ENCODE measurements around the gene GNG11. TPM values are rescaled to one million over a fixed set of nuclear protein-coding genes. Genes with fewer than 3 reads are reported as not detected.

GNG11 gene
- total and polyA plus RNA-seq, 10 of the 15 experiments (the other 5 are each of a cell fraction or from before 2014, with no cell fraction given) = 0.15 to 2.4 (median 0.84) TPM

- Histone ChIP-seq H3K79me2 (ENCODE audit: control insufficient read depth, insufficient read depth, low read length) (no peaks in the 10 kb centered on the region), H3K36me3 (ENCODE audit: control insufficient read depth in 2 of 2, insufficient read depth in 2 of 2, low read length in 1 of 2) (no peaks in the 10 kb centered on the region), H3K4me3 (no peak overlapping the region), H3K9me3 (replicated peaks; ENCODE audit: control insufficient read depth, insufficient read depth, low read length) (no peaks in the 10 kb centered on the region), H3K27ac (ENCODE audit: control insufficient read depth, insufficient read depth) (no peak overlapping the region), H3K4me2 (ENCODE audit: control insufficient read depth, insufficient read depth) (no peak overlapping the region), H3K4me1 (ENCODE audit: control insufficient read depth, insufficient read depth, low read length) (no peaks in the 10 kb centered on the region), H2AFZ (ENCODE audit: control insufficient read depth, low read depth, low read length) (no peak overlapping the region), H4K20me1 (ENCODE audit: control insufficient read depth, insufficient read depth) (no peaks in the 10 kb centered on the region), H3K27me3 (replicated peaks in 1 of 2; ENCODE audit: control insufficient read depth in 2 of 2, insufficient read depth in 2 of 2, low read length in 1 of 2) (no peaks in the 10 kb centered on the region), H3K9ac (ENCODE audit: control insufficient read depth, insufficient read depth, low read length) (no peak overlapping the region)
- ATAC-seq (no peak), DNase-seq (ENCODE audit: low read depth, low spot score) (no peak), FAIRE-seq (no peak)
- TF ChIP-seq NFYB (IDR thresholded peaks at IDR 0.05; ENCODE audit: insufficient read depth, low read depth, low read length) (no peak), ASH2L (IDR thresholded peaks at IDR 0.05; ENCODE audit: borderline replicate concordance, low read depth) (no peak), PML (IDR thresholded peaks at IDR 0.05; ENCODE audit: low read length) (no peak), STAT3 (IDR thresholded peaks at IDR 0.05; ENCODE audit: low read depth, low read length) (no peak), E2F8 (IDR thresholded peaks at IDR 0.05; ENCODE audit: low read depth, partially characterized antibody) (no peak), ESRRA (IDR thresholded peaks at IDR 0.05; ENCODE audit: low read length) (no peak), NFYA (IDR thresholded peaks at IDR 0.05; ENCODE audit: borderline replicate concordance, low read depth, low read length) (no peak), MTA3 (IDR thresholded peaks at IDR 0.05; ENCODE audit: borderline replicate concordance, low read length) (no peak), POLR2A (IDR thresholded peaks at IDR 0.05; ENCODE audit: low read depth, low read length) (no peak)
- TF ChIP-seq, protein P1, sequence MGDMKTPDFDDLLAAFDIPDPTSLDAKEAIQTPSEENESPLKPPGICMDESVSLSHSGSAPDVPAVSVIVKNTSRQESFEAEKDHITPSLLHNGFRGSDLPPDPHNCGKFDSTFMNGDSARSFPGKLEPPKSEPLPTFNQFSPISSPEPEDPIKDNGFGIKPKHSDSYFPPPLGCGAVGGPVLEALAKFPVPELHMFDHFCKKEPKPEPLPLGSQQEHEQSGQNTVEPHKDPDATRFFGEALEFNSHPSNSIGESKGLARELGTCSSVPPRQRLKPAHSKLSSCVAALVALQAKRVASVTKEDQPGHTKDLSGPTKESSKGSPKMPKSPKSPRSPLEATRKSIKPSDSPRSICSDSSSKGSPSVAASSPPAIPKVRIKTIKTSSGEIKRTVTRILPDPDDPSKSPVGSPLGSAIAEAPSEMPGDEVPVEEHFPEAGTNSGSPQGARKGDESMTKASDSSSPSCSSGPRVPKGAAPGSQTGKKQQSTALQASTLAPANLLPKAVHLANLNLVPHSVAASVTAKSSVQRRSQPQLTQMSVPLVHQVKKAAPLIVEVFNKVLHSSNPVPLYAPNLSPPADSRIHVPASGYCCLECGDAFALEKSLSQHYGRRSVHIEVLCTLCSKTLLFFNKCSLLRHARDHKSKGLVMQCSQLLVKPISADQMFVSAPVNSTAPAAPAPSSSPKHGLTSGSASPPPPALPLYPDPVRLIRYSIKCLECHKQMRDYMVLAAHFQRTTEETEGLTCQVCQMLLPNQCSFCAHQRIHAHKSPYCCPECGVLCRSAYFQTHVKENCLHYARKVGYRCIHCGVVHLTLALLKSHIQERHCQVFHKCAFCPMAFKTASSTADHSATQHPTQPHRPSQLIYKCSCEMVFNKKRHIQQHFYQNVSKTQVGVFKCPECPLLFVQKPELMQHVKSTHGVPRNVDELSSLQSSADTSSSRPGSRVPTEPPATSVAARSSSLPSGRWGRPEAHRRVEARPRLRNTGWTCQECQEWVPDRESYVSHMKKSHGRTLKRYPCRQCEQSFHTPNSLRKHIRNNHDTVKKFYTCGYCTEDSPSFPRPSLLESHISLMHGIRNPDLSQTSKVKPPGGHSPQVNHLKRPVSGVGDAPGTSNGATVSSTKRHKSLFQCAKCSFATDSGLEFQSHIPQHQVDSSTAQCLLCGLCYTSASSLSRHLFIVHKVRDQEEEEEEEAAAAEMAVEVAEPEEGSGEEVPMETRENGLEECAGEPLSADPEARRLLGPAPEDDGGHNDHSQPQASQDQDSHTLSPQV (IDR thresholded peaks at IDR 0.05) = no peak
- intact Hi-C loops (cut with micrococcal nuclease; ENCODE audit: unreplicated experiment) = no loop called here
- WGBS (ENCODE audit: insufficient coverage, insufficient replicate concordance, low lambda C conversion rate, missing lambda C conversion rate) = 50% methylated on average over 7 of the region's 7 CpGs
- RAD21 ChIA-PET (ENCODE audit: unreplicated experiment) = no interaction called here
- POLR2A ChIA-PET = interaction anchor here (0.6 kb wide), 1 partner anchor 486 kb away, joined by 5 read pairs; no protein-coding TSS in a partner anchor
- SMC1A ChIA-PET (ENCODE audit: uncharacterized antibody, unreplicated experiment) = interaction anchor here (0.8 kb wide), 2 partner anchors 28 to 75 kb away, joined by 3 read pairs; no protein-coding TSS in a partner anchor
- CTCF ChIA-PET = interaction anchor here (0.8 to 1.3 kb wide), 3 partner anchors 12 to 90 kb away, joined by 3 to 4 read pairs (median 4); no protein-coding TSS in a partner anchor
- in situ Hi-C loops (cut with MboI) = no loop called here
- no TSS peak for BruUV-seq (replicated peaks)
Observed at GRCh38 chr7:93977211-93977950, 55.8 kb downstream of the GNG11 start.

Measured in GM12878 (cell line).